HEK293 (cell line): ENCODE results near the gene CMIP.

ENCODE experiments used
- SALL2 ChIP-seq: fragments of 450-650 bp; formaldehyde crosslinking; IDR thresholded peaks from 2 replicates; pipeline ENCODE4 v1.5.0; 2017; ENCODE audit warnings: missing biosample characterization, mild to moderate bottlenecking, missing genetic modification characterization, borderline replicate concordance
- YY2 ChIP-seq: fragments of 450-650 bp; formaldehyde crosslinking; IDR thresholded peaks from 2 replicates; pipeline ENCODE4 v1.5.1; 2016; ENCODE audit warnings: missing biosample characterization, missing genetic modification characterization
- ZEB2 ChIP-seq: fragments of 450-650 bp; formaldehyde crosslinking; IDR thresholded peaks from 2 replicates; pipeline ENCODE4 v1.5.1; 2016; ENCODE audit warnings: missing biosample characterization, missing genetic modification characterization
- ZFP41 ChIP-seq: fragments of 450-650 bp; formaldehyde crosslinking; IDR thresholded peaks from 2 replicates; pipeline ENCODE4 v1.5.1; 2016; ENCODE audit warnings: missing biosample characterization, missing genetic modification characterization, borderline replicate concordance
- ZNF211 ChIP-seq: fragments of 450-650 bp; formaldehyde crosslinking; IDR thresholded peaks from 2 replicates; pipeline ENCODE4 v1.5.1; 2016; ENCODE audit warnings: low read depth, missing biosample characterization, missing genetic modification characterization
- ZNF488 ChIP-seq: fragments of 450-650 bp; formaldehyde crosslinking; IDR thresholded peaks from 2 replicates; pipeline ENCODE4 v1.5.1; 2016; ENCODE audit warnings: missing biosample characterization, missing genetic modification characterization
- ZNF585B ChIP-seq: fragments of 450-650 bp; formaldehyde crosslinking; IDR thresholded peaks from 2 replicates; pipeline ENCODE4 v1.5.1; 2016; ENCODE audit warnings: missing biosample characterization, missing genetic modification characterization
- ZSCAN23 ChIP-seq: fragments of 450-650 bp; formaldehyde crosslinking; IDR thresholded peaks from 2 replicates; pipeline ENCODE4 v1.5.1; 2016; ENCODE audit warnings: missing biosample characterization, missing genetic modification characterization
- TF ChIP-seq, protein P1 (sequence below): fragments of 450-650 bp; formaldehyde crosslinking; IDR thresholded peaks from 2 replicates; pipeline ENCODE4 v1.5.1; 2016; ENCODE audit warnings: missing biosample characterization, missing genetic modification characterization

DNA sequence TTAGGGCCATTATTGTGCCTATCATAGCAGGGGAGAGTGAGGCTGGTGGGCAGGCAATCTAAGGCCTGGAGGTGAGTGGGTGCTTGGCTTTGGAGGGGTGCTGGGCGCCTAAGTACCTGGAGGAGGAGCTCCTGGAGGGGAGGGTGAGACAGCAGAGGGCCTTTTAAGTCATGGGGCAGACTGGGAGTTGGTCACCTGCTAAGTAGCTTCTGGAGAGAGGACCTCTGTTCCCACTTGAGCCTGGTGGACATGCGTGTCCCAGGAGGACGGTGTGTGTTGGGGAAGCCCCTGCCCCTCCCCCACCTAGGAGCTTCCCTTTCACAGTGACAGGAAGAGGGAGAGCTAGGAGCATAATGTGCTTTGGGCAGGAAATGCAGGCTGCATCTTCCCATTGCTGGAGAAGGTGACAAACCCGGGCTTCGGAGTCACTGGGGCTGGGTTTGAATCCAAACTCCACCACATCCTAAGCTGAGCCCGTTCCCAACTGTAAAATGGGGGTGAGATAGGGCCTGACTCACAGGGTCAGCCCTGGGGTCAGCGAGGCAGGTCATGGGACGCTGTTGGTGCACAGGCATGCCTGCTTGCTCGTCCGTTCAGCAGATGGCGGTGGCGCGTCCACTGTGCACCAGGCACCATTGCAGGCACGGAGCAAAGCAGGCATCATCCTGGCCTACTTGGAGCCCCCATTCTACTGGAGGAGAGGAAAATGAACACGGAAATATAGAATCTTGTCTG lies 37.9 kb downstream of the CMIP start:
- TF ChIP-seq, protein P1, sequence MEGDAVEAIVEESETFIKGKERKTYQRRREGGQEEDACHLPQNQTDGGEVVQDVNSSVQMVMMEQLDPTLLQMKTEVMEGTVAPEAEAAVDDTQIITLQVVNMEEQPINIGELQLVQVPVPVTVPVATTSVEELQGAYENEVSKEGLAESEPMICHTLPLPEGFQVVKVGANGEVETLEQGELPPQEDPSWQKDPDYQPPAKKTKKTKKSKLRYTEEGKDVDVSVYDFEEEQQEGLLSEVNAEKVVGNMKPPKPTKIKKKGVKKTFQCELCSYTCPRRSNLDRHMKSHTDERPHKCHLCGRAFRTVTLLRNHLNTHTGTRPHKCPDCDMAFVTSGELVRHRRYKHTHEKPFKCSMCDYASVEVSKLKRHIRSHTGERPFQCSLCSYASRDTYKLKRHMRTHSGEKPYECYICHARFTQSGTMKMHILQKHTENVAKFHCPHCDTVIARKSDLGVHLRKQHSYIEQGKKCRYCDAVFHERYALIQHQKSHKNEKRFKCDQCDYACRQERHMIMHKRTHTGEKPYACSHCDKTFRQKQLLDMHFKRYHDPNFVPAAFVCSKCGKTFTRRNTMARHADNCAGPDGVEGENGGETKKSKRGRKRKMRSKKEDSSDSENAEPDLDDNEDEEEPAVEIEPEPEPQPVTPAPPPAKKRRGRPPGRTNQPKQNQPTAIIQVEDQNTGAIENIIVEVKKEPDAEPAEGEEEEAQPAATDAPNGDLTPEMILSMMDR (tag by site-specific recombination) = no peak
- TF ChIP-seq ZNF211 (tag by site-specific recombination) = no peak
- no peak for TF ChIP-seq YY2
- no peak for TF ChIP-seq ZFP41
- TF ChIP-seq ZSCAN23 (tag by site-specific recombination) = no peak
- TF ChIP-seq ZNF488 (tag by site-specific recombination) = no peak
- no peak for TF ChIP-seq ZNF585B (tag by site-specific recombination)
- TF ChIP-seq SALL2 (tag by site-specific recombination) = no peak
- no peak for TF ChIP-seq ZEB2 (tag by site-specific recombination)
